ENCODE measurements around the gene TBXAS1.
"Not testable (repeated sequence)": the region's sequence is repeated elsewhere in the genome, so short reads cannot be mapped to it uniquely, and the experiment has no call there.

The TBXAS1 gene

DNA sequence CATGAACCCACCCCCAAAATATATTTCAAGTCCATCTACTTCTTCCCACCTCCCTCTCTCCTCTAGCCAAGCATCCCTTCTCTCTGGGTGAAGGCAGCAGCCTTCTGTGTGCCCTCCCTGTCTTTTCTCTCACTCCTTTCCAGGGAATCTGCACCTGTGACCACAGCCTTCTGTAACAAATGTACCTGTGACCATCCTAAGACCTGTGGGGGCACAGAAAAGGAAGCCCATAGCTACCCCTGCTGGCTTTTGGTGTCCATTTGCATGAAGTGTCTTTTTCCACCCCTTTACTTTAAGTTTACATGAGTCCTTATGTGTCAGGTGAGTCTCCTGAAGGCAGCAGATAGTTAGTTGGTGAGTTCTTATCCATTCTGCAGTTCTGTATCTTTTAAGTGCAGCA is 2.0 kb upstream of the TBXAS1 start:
- no peak for DNase-seq

DNA sequence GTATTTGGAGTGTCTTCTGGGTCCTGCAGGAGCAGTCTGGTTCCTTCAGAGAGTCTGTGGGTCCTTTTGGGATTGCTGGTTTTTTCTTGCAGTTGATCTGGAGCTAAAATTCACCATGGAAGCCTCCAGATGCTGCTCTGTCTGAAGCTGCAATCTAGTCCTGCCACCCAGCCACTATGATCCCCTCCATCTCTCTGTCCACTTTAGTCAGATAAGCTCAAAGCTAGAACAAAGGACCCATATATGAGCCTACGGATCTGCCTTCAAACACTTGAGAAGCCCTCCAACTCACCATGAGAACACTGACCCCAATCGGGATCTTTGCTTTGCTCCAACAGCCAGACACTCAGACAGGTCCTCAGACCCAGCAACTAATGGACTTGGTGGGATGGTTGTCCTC is 618 bp upstream of the TBXAS1 start:
- DNase-seq = no peak

DNA sequence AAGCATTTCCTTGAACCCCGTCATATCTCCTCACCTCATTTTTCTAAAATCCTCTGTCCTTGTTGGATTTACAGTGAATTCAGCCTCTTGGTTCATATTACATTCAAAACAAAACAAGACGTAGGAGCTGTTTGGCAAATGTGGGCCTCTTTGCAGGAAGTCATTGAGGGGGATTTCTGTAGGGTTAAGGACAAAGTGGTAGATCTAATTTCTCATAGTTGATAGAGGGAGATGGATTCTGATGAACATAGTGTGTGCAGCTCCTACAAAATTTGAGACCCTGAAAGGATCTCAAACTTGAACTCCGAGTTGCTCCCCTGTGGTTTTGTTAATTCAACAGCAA is 682 bp downstream of the TBXAS1 start:
- no peak for DNase-seq

DNA sequence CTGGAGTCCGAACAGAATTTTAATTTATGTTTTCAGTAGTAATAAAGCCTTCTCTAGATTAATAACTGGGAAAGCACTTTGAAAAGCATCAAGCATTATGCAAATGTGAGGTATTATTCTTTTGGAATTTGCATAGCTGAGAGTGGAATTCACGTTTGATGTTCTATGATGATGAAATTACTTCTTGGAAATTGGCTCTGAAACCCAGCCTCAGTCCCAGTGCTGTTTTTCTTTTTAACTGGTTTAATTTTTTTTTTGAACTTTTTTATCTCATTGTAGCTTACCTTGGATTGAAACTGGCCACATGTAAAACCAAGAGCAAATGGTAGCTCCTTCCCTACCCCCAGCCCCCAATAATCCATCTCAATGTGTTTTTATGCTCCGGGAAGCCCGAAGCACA is 1.2 kb downstream of the TBXAS1 start:
- DNase-seq = no peak

DNA sequence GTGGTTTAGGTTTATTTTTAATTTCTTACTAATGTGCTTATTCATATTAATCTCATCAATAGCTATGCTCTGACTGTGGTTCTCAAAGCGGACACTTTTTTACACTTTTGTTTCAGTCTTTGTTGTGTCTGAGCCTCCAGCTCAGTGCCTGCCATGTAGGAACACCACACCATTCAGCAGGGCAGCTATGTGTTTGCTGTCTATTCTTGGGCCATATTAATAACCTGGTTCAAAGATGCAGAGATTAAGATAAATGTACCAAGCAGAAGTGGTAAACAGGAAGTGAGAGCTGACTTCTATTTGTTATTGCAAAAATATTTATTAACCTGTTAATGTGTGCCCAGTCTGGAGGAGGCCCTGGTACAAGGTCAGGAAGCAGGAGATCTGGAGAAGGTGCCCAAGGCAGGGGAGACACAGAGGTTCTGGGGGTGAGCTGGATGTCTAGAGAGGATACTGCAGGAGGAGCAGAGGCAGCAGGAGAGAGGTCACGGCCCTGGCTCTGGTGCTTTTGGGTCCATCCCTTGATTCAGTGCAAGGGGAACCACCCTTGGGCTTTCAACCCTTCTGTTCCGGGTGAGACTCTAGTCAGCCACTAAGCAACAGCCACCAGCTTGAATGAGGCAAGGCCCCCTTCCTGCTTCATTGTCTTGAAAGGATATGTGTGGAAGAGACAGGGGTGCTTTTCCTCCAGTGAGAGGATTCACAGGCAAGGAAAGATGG is 1.9 kb downstream of the TBXAS1 start:
- no peak for DNase-seq

DNA sequence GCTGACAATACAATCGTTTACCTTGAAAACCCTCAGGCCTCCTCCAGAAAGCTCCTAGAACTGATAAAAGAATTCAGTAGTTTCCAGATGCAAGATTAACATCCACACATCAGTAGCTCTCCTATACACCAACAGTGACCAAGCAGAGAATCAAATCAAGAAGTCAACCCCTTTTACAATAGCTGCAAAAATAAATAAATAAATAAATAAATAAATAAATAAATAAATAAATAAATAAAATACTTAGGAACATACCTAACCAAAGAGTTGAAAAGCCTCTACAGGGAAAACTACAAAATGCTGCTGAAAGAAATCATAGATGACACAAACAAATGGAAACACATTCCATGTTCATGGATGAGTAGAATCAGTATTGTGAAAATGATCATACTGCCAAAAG is 6.8 kb downstream of the TBXAS1 start:
- not testable (repeated sequence) for DNase-seq

DNA sequence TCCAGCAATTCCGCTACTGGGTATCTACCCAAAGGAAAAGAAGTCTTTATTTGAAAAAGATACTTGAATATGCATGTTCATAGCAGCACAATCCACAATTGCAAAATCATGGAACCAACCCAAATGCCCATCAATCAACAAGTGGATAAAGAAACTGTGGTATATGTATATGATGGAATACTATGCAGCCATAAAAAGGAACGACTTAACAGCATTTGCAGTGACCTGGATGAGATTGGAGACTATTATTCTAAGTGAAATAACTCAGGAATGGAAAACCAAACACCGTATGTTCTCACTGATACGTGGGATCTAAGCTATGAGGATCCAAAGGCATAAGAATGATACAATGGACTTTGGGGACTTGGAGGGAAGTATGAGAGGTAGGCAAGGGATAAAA is 8.2 kb downstream of the TBXAS1 start:
- not testable (repeated sequence) for DNase-seq

DNA sequence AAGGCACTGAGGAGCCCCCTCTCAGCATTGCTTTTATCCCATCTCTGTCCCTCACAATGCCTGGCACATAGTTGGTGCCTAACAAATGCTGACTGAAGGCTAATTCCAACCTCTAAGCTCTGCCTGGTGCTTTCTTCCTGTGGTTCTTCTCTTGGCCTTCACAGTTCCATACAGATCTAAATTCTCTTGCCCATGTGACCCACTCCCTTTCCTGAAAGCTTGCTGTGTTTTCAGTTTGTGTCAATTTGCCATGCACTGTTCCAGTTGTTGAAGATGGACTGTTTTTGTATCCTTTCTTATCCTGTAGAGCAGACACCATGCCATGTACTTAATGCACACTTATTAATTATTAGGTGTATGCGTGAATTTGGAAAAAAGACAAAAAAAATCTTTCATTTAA is 9.2 kb downstream of the TBXAS1 start:
- no peak for DNase-seq

DNA sequence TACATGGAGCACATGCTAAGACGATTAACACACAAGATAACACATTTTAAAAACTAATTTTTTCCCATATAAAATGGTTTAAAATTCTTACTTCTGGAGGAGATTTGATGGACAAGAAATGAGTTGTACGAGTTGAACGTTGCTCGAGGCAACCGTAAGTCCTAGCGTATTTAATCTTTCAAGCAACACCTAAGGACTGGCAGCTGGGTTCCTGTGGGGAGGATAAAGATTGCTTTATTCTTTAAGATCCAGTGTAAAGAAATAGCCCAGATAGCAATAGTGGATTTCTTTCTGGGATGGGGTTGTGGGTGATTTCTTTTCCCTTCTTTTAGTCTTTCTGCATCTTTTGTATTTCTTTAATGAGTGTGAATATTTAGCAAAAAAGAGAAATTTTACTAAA is 9.8 kb downstream of the TBXAS1 start:
- DNase-seq = no peak

DNA sequence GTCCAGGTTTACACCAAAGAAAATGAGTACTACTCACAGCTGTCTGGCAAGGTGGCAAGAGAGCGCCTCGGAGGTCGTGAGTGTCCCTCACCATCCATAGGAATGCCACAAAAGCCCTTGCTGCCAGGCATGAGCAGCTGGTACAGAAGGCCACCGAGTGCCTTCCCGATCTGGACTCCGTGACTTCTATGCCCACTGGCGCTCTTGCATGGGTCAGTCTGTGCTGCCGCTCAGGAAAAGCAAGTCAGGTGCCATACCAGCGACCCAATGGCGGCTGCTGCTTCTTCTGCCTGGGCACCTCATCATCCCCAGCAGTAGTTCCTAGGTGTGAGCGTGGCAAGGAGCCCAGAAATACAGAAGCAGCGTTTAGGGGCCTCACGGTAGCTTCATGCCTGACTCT is 11.7 kb downstream of the TBXAS1 start:
- no peak for DNase-seq

DNA sequence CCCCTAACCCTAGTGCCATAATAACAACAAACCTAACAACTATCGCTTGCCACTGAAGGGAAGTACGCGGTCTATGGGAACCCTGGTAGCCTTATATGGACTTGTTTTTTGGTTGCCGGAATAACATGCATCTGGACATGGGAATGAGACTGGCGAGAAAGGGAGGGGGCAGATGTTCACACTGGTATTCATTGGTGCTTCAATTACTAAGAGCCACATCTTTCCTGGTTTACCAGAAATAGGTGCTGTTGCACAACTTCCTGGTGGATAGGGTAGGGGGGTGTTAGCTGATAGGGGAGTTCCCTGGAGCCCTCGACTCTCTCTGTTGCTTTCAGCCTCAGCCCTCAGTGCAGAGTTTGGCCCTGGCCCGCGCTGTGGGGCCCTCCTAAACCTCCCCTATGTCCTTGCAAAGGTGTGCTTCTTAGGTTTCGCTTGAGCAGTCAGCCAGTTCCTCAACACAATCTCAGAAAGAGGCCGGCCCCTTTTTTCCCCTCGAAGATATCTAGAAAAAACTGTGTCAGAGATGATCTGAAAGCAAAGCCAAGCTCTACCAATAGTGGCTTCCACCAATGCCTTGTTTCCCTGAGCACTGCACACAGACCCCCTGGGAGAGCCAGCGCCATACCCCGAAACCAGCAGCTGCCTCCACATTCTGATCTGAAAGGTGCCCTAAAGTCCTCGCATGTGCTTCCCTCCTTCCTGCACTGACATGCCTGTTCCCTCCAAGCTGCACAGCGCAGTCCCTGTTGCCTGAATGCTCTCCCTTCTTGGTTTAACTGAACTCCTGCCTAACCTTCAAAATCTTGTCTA is 13.5 kb downstream of the TBXAS1 start:
- DNase-seq = no peak

DNA sequence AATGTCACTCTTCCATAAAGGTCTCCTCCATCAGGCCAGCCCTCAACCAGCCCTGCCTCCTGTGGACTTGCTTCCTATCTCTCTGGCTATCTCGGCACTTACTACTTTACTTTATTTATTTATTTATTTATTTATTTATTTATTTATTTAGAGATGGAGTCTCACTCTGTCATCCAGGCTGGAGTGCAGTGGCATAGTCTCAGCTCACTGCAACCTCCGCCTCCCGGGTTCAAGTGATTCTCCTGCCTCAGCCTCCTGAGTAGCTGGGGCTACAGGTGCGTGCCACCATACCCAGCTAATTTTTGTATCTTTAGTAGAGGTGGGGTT is 14.1 kb downstream of the TBXAS1 start:
- DNase-seq = not testable (repeated sequence)

DNA sequence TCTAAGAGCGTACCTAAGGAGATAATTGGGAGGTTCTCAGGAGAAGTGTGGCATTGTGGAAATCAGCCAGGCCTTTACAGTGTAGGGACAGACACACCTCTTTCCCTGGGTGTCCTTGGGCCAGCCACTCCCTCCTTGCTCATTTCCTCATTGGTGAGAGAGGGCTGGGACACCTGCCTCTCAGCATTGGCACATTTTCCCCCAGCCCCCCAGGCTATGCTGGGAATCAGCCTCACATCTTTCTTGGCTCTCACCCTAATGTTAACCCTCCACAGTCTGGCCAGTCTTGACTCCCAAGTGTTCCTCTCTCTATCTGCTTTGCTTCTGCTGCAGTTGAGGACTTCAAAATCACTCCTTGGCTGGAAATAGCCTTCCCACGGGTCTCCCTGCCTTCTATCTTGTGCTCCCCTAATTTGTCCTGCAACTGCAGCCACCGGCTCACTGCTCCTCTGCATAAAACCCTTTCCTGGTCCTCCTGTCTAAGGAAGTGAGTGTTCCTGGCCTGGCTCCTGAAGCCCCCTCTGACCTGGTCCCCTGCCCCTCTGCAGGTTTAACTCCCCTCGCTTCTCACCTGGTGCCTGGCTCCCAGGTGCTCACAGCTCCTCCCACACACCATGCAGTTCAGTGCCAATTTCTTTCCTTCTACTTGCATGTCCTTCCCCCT is 15.8 kb downstream of the TBXAS1 start:
- DNase-seq = no peak

DNA sequence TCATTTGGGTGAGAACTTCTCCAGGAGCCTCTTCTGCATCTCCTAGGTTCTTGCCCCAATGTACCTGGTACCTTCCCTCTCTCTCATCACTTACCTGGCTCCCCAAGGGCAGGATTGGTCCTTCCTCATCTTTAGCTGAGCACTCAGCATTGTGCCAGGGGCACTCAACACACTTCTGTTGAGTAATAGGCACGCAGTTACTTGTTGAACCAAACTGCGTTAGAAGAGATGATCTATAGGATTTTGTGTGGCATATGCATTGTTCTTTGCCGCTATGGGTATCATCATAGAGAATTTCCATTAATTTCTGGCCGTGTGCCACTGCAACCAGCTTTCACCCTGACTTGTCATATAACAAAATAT is 16.4 kb downstream of the TBXAS1 start:
- no peak for DNase-seq

DNA sequence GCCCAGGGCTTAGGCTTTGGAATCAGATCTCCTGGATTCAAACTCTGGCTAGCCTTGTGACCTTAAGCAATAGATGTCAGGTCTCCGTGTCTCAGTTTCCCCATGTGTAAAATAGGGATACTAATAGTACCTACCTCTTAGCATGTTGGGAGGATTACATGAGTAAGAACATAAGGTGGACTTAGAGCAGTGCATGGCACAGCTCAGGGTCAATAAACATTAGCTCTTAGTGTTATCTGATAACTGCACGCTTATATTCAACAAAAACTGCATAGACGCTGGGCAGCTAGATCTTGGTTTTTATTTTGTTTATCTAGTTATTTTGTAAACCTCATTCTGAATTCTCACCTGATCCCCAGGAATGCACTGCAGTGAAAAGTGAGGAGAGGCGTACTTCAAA is 17.2 kb downstream of the TBXAS1 start:
- no peak for DNase-seq

DNA sequence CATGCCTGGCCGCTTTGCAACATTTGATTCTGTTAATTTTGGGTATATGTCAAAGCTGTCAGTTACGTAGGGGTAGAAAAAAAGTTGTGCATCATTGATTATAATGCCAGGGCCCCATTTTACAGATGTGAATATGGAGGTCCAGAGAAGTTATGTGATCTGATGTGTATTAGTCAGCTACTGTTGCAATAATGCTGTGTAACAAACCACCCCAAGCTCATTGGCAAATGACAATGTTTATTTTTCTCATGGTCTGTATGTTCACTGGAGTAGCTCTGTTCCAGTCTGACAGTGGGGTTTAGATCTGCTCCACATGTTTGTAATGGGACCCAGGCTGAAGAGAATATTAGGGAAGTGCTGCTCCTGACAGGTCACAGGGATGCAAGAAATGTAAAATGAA is 19.2 kb downstream of the TBXAS1 start:
- DNase-seq = no peak

DNA sequence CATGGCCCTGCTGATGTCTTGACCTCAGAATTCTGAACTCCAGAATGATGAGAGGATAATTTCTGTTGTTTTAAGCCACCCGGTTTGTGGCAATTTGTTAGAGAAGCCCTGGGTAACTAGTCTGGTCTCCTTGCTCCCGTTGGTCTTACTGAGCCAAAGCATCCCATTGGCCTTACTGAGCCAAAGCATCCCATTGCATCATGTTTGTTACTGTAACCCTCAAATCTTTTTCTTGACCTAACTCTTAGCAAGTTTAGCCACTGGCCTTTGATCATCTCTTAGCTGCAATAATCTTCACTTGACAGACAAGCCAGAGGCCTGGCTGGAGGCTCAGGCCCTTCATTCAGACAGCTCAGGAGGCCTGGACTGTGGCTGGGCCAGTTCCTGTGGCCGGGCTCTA is 21.8 kb downstream of the TBXAS1 start:
- DNase-seq = peak; percentile 13

DNA sequence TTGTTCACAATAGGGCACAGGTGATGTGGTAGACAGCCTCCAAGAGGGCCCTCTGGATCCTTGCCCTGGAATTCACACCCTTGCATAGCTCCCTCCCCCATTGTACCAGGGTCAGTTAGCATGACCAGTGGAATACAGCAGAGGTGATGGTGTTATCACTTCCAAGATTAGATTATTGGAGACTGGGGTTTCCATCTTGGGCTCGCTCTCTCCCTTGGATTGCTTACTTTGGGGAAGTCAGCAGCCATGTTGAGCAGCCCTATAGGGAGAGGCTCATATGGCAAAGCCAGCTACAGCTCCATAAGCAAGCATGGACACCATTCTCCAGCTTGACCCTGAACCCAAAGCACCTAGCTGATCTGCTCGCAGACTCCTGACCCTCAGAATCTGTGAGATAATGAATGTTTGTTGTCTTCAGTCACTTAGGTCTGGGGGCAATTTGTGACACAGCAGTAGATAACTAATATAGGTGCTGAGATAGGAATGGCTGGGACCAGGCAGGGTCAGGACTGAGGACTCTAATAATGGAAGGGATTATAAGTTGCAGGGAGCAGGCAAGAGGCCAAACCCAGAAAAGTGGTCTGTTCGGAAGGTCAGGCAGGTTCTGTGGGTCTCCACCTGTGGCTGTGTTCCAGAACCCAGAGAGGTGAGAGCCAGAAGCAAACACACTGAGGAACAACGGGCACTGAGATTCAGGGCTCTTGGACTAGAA is 22.9 kb downstream of the TBXAS1 start:
- no peak for DNase-seq

DNA sequence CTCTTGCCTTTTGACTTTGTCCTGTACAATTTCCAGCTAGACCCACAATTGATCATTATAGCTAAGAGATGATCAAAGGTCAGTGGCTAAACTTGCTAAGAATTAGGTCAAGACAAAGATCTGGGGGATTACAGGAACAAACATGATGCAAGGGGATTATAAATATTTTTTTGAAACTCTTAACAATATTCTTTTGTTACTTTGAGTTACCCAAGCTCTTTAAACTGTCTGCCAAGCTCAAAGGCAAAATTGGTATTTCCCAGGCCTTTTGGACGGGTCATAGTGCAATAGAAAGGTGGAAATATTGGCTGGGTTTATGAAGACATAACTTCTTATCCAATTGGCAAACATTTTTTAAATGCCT is 23.4 kb downstream of the TBXAS1 start:
- DNase-seq = no peak

DNA sequence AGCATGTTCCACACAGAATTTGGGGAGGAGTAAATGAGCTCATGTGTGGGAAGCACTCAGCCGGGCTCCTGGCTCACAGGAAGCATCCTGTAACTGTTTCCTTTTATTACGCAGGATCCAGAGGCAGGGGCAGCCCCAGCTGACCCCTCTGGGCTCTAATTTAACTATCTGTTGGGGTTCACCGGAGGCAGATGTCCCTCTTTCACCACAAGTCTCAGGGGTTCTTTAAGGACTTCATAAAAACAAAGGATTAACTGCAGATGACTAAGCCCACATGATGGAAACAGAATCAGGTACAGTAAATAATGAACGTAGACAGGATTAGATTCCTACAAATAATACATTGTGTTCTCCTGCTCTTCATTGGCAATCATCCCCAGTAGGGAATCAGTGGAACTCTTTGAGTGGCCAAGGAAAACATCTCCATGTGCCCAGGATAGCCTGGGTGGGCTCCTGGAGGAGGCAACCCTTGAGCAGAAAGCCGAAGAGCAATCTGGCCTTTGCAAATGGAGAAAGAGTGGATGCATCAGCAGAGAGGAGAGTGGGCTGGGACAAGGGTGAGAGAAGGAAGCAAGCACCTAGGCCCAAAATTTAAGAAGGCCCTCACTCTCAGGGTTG is 24.6 kb downstream of the TBXAS1 start:
- DNase-seq = peak; percentile 97

DNA sequence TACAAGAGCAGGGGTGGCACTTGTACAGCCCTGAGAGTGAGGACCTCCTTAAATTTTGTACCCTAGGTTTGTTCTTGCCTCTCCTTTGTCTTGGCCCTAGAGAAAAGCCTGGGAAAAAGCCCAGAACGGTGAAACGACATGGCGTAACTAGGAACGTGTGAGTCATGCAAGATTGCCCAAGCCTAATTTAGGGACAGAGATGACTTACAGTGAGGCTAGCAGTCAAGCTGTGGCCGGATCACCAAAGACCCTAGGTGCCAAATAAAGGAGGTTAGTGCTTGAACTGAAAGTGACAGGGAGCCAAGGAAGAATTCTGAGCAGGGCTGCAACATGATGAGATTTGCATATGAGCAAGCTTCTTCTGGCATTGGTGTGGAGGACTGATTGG is 25.1 kb downstream of the TBXAS1 start:
- DNase-seq = peak; percentile 94

DNA sequence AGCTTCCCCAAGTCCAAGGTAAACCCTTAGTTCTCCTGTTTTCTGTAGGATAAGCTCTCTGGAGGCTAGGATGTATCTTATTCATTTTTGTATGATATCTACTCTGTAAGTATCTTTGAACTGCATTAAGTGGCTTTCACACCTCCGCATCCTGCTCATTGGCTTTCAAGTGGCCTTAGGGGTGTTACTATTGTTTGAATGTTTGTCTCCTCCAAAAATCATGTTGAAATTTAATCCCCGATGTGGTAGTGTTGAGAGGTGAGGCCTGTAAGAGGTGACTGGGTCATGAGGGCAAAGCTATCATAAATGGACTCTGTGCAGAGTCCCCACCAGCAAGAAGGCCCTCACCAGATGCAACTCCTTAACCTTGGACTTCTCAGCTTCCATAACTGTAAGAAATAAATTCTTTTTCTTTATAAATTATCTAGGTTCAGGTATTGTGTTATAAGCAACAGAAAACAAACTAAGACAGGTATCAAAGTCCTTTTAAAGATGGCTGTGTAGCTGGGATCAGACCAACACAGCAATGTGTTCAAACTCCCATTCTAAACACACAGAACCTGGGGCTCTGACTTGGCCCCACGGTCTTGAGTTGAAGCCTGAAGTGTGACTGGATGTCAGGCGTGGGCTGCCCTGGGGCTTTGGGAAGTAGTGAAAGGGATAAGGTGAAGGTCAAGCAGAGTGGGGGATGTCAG is 25.9 kb downstream of the TBXAS1 start:
- no peak for DNase-seq

Data from HCEC 1CT (cell line).